Measurements from ENCODE around the gene CDKN2B-AS1. TPM values are rescaled to one million over a fixed set of nuclear protein-coding genes. Genes with fewer than 3 reads are reported as not detected.

CDKN2B-AS1 gene
- total and polyA plus RNA-seq, 2 experiments from 2014 or later: 0.61 to 4.1 TPM

GRCh38 chr9:22124263-22125011, 129.8 kb downstream of the CDKN2B-AS1 start:
- TF ChIP-seq EZH2 (IDR thresholded peaks at IDR 0.05; ENCODE audit: insufficient read depth, poor library complexity, severe bottlenecking) (no peak), EZH2phosphoT487 (IDR thresholded peaks at IDR 0.05; ENCODE audit: insufficient read depth, low read depth) (no peak)
- H3K27ac ChIP-seq: no peak overlapping the region
- no peaks in the 10 kb centered on the region for H3K9me2 ChIP-seq (ENCODE audit: insufficient read depth)
- no peaks in the 10 kb centered on the region for H3K27me3 ChIP-seq (replicated peaks; ENCODE audit: insufficient read depth)
- no peak for DNase-seq
- H3K4me2 ChIP-seq (ENCODE audit: unreplicated experiment): no peak overlapping the region
- H3K79me2 ChIP-seq (ENCODE audit: insufficient read depth): no peaks in the 10 kb centered on the region
- H3K36me3 ChIP-seq (ENCODE audit: low read depth): no peaks in the 10 kb centered on the region
- H2AFZ ChIP-seq: no peak overlapping the region
- in situ Hi-C loops (cut with MboI): loop anchor here (10.0 to 25.0 kb wide), 2 partner anchors 110 to 312 kb away; partner anchors contain the start of gene MTAP
- WGBS, 2 experiments (ENCODE audit: low coverage in 1 of 2, low lambda C conversion rate in 2 of 2, missing lambda C conversion rate in 2 of 2): 79 to 82% methylated on average over 6 of the region's 6 CpGs
- no peak overlapping the region for H3K4me3 ChIP-seq
- no peaks in the 10 kb centered on the region for H4K20me1 ChIP-seq (ENCODE audit: insufficient read depth)
- H3K9ac ChIP-seq: no peak overlapping the region
- H3K9me3 ChIP-seq (ENCODE audit: low read depth): no peaks in the 10 kb centered on the region
- H3F3A ChIP-seq (ENCODE audit: insufficient read depth): peaks cover 3% of the 10 kb centered on the region; the same call in 1 of the 2 replicates
- peaks cover 12% of the 10 kb centered on the region for H3K4me1 ChIP-seq (ENCODE audit: insufficient read depth)

GRCh38 chr9:22129133-22129532, 134.5 kb downstream of the CDKN2B-AS1 start:
- 31 to 39% methylated on average over 1 of the region's 1 CpG for WGBS, 2 experiments (ENCODE audit: low coverage in 1 of 2, low lambda C conversion rate in 2 of 2, missing lambda C conversion rate in 2 of 2)
- Histone ChIP-seq H3K27me3 (replicated peaks; ENCODE audit: insufficient read depth) (no peaks in the 10 kb centered on the region), H3K27ac (peak overlapping the region; percentile 23; the same call in 1 of the 2 replicates), H3K79me2 (ENCODE audit: insufficient read depth) (no peaks in the 10 kb centered on the region), H3K9ac (no peak overlapping the region), H3K4me2 (ENCODE audit: unreplicated experiment) (peak overlapping the region; percentile 15), H3K36me3 (ENCODE audit: low read depth) (no peaks in the 10 kb centered on the region), H4K20me1 (ENCODE audit: insufficient read depth) (no peaks in the 10 kb centered on the region), H3F3A (ENCODE audit: insufficient read depth) (peaks cover 3% of the 10 kb centered on the region; the same call in 1 of the 2 replicates), H2AFZ (peak overlapping the region; percentile 56), H3K4me1 (ENCODE audit: insufficient read depth) (peaks cover 16% of the 10 kb centered on the region), H3K9me2 (ENCODE audit: insufficient read depth) (no peaks in the 10 kb centered on the region), H3K4me3 (no peak overlapping the region), H3K9me3 (ENCODE audit: low read depth) (no peaks in the 10 kb centered on the region)
- in situ Hi-C loops (cut with MboI): loop anchor here (10.0 kb wide), 1 partner anchor 106 kb away; no protein-coding TSS in a partner anchor
- DNase-seq: peak; percentile 35
- TF ChIP-seq EZH2phosphoT487 (IDR thresholded peaks at IDR 0.05; ENCODE audit: insufficient read depth, low read depth) (no peak), EZH2 (IDR thresholded peaks at IDR 0.05; ENCODE audit: insufficient read depth, poor library complexity, severe bottlenecking) (no peak)

GRCh38 chr9:22129633-22130032, 135.0 kb downstream of the CDKN2B-AS1 start:
- Histone ChIP-seq H3K79me2 (ENCODE audit: insufficient read depth) (no peaks in the 10 kb centered on the region), H3K4me3 (no peak overlapping the region), H3K4me1 (ENCODE audit: insufficient read depth) (peaks cover 16% of the 10 kb centered on the region), H2AFZ (peak overlapping the region; percentile 56; the same call in 1 of the 2 replicates), H3F3A (ENCODE audit: insufficient read depth) (peaks cover 3% of the 10 kb centered on the region; the same call in 1 of the 2 replicates), H3K4me2 (ENCODE audit: unreplicated experiment) (peak overlapping the region; percentile 15), H3K9me3 (ENCODE audit: low read depth) (no peaks in the 10 kb centered on the region), H3K27ac (peak overlapping the region; percentile 23; the same call in 1 of the 2 replicates), H4K20me1 (ENCODE audit: insufficient read depth) (no peaks in the 10 kb centered on the region), H3K9ac (no peak overlapping the region), H3K9me2 (ENCODE audit: insufficient read depth) (no peaks in the 10 kb centered on the region), H3K36me3 (ENCODE audit: low read depth) (no peaks in the 10 kb centered on the region), H3K27me3 (replicated peaks; ENCODE audit: insufficient read depth) (no peaks in the 10 kb centered on the region)
- TF ChIP-seq EZH2phosphoT487 (IDR thresholded peaks at IDR 0.05; ENCODE audit: insufficient read depth, low read depth): no peak
- TF ChIP-seq EZH2 (IDR thresholded peaks at IDR 0.05; ENCODE audit: insufficient read depth, poor library complexity, severe bottlenecking): no peak
- in situ Hi-C loops (cut with MboI): loop anchor here (10.0 kb wide), 1 partner anchor 105 kb away; no protein-coding TSS in a partner anchor
- 84 to 85% methylated on average over 3 of the region's 3 CpGs for WGBS, 2 experiments (ENCODE audit: low coverage in 1 of 2, low lambda C conversion rate in 2 of 2, missing lambda C conversion rate in 2 of 2)
- DNase-seq: no peak

GRCh38 chr9:22131817-22132216, 137.2 kb downstream of the CDKN2B-AS1 start:
- H4K20me1 ChIP-seq (ENCODE audit: insufficient read depth): no peaks in the 10 kb centered on the region
- H3K9ac ChIP-seq: no peak overlapping the region
- no peaks in the 10 kb centered on the region for H3K9me2 ChIP-seq (ENCODE audit: insufficient read depth)
- no peak overlapping the region for H2AFZ ChIP-seq
- no peaks in the 10 kb centered on the region for H3K9me3 ChIP-seq (ENCODE audit: low read depth)
- H3K36me3 ChIP-seq (ENCODE audit: low read depth): no peaks in the 10 kb centered on the region
- no peak for TF ChIP-seq EZH2 (IDR thresholded peaks at IDR 0.05; ENCODE audit: insufficient read depth, poor library complexity, severe bottlenecking)
- no peak for TF ChIP-seq EZH2phosphoT487 (IDR thresholded peaks at IDR 0.05; ENCODE audit: insufficient read depth, low read depth)
- no peak overlapping the region for H3K4me3 ChIP-seq
- no peaks in the 10 kb centered on the region for H3K79me2 ChIP-seq (ENCODE audit: insufficient read depth)
- no peak overlapping the region for H3K27ac ChIP-seq
- peaks cover 36% of the 10 kb centered on the region for H3K4me1 ChIP-seq (ENCODE audit: insufficient read depth)
- DNase-seq: no peak
- in situ Hi-C loops (cut with MboI): no loop called here
- H3K27me3 ChIP-seq (replicated peaks; ENCODE audit: insufficient read depth): no peaks in the 10 kb centered on the region
- H3K4me2 ChIP-seq (ENCODE audit: unreplicated experiment): no peak overlapping the region
- peaks cover 10% of the 10 kb centered on the region for H3F3A ChIP-seq (ENCODE audit: insufficient read depth)

Measured in GM23248 (cell line).